Measurements from ENCODE around the gene KIAA1671. TPM values are rescaled to one million over a fixed set of nuclear protein-coding genes. Genes with fewer than 3 reads are reported as not detected.
A peak's percentile ranks its signal among the peaks of the same experiment; 100 is the strongest.

KIAA1671 gene
- polyA plus RNA-seq, 1 of the 3 experiments (the other 2 are of a cell fraction), result 7.4 TPM

GRCh38 chr22:24985826-24986214 is 33.3 kb downstream of the KIAA1671 start:
- ChIA-PET POLR2A (no interaction called here), CTCF (no interaction called here)
- Histone ChIP-seq H3K9ac (peak overlapping the region; percentile 66; the same call in 1 of the 2 replicates), H3K27me3 (ENCODE audit: insufficient read depth) (no peaks in the 10 kb centered on the region), H3F3A (replicated peaks; ENCODE audit: insufficient read depth) (peaks cover 10% of the 10 kb centered on the region), H3K9me3 (no peaks in the 10 kb centered on the region), H3K9me2 (no peaks in the 10 kb centered on the region), H2AFZ (ENCODE audit: low read depth) (peak overlapping the region; percentile 80; the same call in 1 of the 2 replicates), H3K4me1 (ENCODE audit: control insufficient read depth in 1 of 2, insufficient read depth in 2 of 2, low read depth in 1 of 2, low read length in 1 of 2) (peaks cover 3 to 23% of the 10 kb centered on the region in 2 experiments; a peak in 3 of 4 replicates), H3K79me2 (ENCODE audit: insufficient read depth) (peaks cover 40% of the 10 kb centered on the region), H3K27ac (ENCODE audit: low read depth in 2 of 2, low read length in 1 of 2) (peak overlapping the region; percentile 16 to 89; a peak in 3 of 4 replicates), H4K20me1 (ENCODE audit: insufficient read depth) (no peaks in the 10 kb centered on the region), H3K4me3 (ENCODE audit: low read depth in 2 of 2, low read length in 1 of 2) (no peak overlapping the region), H3K36me3 (replicated peaks in 1 of 2; ENCODE audit: control insufficient read depth in 1 of 2, insufficient read depth in 2 of 2, low read length in 1 of 2) (no peaks in the 10 kb centered on the region), H3K4me2 (peak overlapping the region; percentile 54)
- WGBS (ENCODE audit: low lambda C conversion rate), result 25% methylated on average over 7 of the region's 9 CpGs
- DNase-seq, result no peak
- TF ChIP-seq EP300 (IDR thresholded peaks at IDR 0.05; ENCODE audit: borderline replicate concordance in 1 of 2, low read depth in 1 of 2, low read length in 1 of 2) (peak in 1 of 2 experiments; percentile 30; a peak in 1 of 4 replicates), ELF1 (IDR thresholded peaks at IDR 0.05) (no peak), SMC3 (IDR thresholded peaks at IDR 0.05; ENCODE audit: low read depth, low read length) (no peak), MEF2A (IDR thresholded peaks at IDR 0.05; ENCODE audit: borderline replicate concordance, low read depth) (peak; percentile 58; the same call in 1 of the 2 replicates), MXI1 (IDR thresholded peaks at IDR 0.05; ENCODE audit: low read depth, low read length) (no peak), SIN3A (IDR thresholded peaks at IDR 0.05; ENCODE audit: borderline replicate concordance, low read depth, low read length) (no peak), RCOR1 (IDR thresholded peaks at IDR 0.05; ENCODE audit: low read length) (no peak), FOXJ3 (CRISPR knock-in tag; IDR thresholded peaks at IDR 0.05) (no peak), GATA2 (CRISPR knock-in tag; IDR thresholded peaks at IDR 0.05) (no peak), RAD21 (IDR thresholded peaks at IDR 0.05; ENCODE audit: low read length) (no peak), NRF1 (IDR thresholded peaks at IDR 0.05; ENCODE audit: low read depth, low read length) (no peak), JUND (IDR thresholded peaks at IDR 0.05) (peak; percentile 44), USF1 (IDR thresholded peaks at IDR 0.05; ENCODE audit: borderline replicate concordance, low read depth) (no peak), REST (IDR thresholded peaks at IDR 0.05; ENCODE audit: low read depth, low read length) (no peak), CTCF (IDR thresholded peaks at IDR 0.05) (no peak), RXRA (IDR thresholded peaks at IDR 0.05; ENCODE audit: borderline replicate concordance, low read depth) (no peak; the same call in 1 of the 2 replicates), IRF3 (IDR thresholded peaks at IDR 0.05; ENCODE audit: low read depth, low read length) (no peak), POLR2AphosphoS5 (IDR thresholded peaks at IDR 0.05; ENCODE audit: low read depth, low read length) (0 out of 2 replicates have a peak, but pooled peaks have one; percentile 17), RFX5 (IDR thresholded peaks at IDR 0.05; ENCODE audit: low read length) (no peak), NFIC (IDR thresholded peaks at IDR 0.05; ENCODE audit: borderline replicate concordance) (peak; percentile 29; the same call in 1 of the 2 replicates), FOSL2 (IDR thresholded peaks at IDR 0.05; ENCODE audit: borderline replicate concordance, low read depth) (peak; percentile 55; the same call in 1 of the 2 replicates), YY1 (IDR thresholded peaks at IDR 0.05; ENCODE audit: low read depth) (no peak), GABPA (IDR thresholded peaks at IDR 0.05; ENCODE audit: low read depth) (no peak), PBX3 (IDR thresholded peaks at IDR 0.05) (peak; percentile 47; the same call in 1 of the 2 replicates), USF2 (IDR thresholded peaks at IDR 0.05; ENCODE audit: borderline replicate concordance, low read depth, low read length) (no peak), EZH2phosphoT487 (IDR thresholded peaks at IDR 0.05; ENCODE audit: borderline replicate concordance, low read depth) (no peak)
